ENCODE results near the gene FUS. TPM values are rescaled to one million over a fixed set of nuclear protein-coding genes. Genes with fewer than 3 reads are reported as not detected.
A peak's percentile ranks its signal among the peaks of the same experiment; 100 is the strongest.

The FUS gene
- total and polyA plus RNA-seq, 2 of the 13 experiments (the other 11 are each of a cell fraction or from before 2014, with no cell fraction given), result 68.1 to 168 TPM

DNA sequence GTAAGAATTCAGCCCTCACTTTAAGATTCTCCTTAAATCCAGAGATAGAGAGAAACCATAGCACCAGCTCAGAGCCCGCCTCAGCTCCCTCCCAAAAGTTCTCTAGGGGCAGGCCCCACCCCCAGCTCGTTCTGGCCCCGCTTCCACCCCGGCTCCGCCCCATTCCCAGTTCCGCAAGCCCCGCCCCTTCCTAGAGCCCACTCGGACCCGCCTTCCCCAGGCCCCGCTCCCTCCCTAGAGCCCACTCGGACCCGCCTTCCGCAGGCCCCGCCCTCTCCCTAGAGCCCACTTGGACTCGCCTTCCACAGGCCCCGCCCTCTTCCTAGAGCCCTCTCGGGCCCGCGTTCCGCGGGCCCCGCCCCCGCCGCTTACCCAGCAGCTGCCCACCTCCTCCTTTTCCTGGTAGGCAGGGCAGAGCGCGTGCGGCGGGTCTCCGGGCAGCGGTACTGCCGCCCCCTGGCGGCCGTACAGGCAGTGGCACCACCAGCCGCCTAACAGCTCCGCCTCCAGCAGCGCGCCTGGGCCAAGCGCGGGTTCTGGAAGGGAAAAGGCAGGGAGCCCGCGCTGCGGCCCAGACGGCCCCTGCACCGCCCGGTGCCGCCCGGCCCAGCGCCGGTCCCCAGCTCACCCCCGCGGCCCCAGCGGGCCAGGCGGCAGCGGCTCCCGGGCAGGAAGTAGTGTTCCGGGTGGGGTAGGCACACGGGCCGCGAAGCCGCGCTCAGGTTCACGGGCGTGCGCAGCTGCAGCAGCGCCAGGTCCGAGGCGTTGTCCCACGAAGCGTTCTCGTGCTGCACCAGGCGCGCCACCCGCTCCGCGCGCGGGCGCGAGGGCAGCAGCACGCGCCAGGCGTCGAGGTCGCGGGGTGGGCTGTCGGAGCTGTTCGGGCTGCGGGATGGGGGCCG lies 37.6 kb upstream of the FUS start (continued):
- TF ChIP-seq, protein P1, sequence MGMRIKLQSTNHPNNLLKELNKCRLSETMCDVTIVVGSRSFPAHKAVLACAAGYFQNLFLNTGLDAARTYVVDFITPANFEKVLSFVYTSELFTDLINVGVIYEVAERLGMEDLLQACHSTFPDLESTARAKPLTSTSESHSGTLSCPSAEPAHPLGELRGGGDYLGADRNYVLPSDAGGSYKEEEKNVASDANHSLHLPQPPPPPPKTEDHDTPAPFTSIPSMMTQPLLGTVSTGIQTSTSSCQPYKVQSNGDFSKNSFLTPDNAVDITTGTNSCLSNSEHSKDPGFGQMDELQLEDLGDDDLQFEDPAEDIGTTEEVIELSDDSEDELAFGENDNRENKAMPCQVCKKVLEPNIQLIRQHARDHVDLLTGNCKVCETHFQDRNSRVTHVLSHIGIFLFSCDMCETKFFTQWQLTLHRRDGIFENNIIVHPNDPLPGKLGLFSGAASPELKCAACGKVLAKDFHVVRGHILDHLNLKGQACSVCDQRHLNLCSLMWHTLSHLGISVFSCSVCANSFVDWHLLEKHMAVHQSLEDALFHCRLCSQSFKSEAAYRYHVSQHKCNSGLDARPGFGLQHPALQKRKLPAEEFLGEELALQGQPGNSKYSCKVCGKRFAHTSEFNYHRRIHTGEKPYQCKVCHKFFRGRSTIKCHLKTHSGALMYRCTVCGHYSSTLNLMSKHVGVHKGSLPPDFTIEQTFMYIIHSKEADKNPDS (CRISPR knock-in tag; IDR thresholded peaks at IDR 0.05), result no peak
- TF ChIP-seq HBP1 (CRISPR knock-in tag; IDR thresholded peaks at IDR 0.05; ENCODE audit: low read depth) (no peak), ZSCAN20 (CRISPR knock-in tag; IDR thresholded peaks at IDR 0.05; ENCODE audit: borderline replicate concordance) (no peak), ZNF549 (CRISPR knock-in tag; IDR thresholded peaks at IDR 0.05) (no peak), ZNF20 (CRISPR knock-in tag; IDR thresholded peaks at IDR 0.05) (no peak), POLR2G (IDR thresholded peaks at IDR 0.05; ENCODE audit: low read depth, low read length) (peak; percentile 74; the same call in 1 of the 2 replicates), ZBTB7B (CRISPR knock-in tag; IDR thresholded peaks at IDR 0.05) (peak; percentile 47; the same call in 1 of the 2 replicates), ZNF605 (CRISPR knock-in tag; IDR thresholded peaks at IDR 0.05) (peak; percentile 73), ZNF883 (CRISPR knock-in tag; IDR thresholded peaks at IDR 0.05; ENCODE audit: not compliant biosample characterization) (no peak), ZBTB20 (CRISPR knock-in tag; IDR thresholded peaks at IDR 0.05; ENCODE audit: borderline replicate concordance, low read depth) (peak; percentile 93), HDAC6 (IDR thresholded peaks at IDR 0.05; ENCODE audit: low read depth, low read length) (no peak)
- TF ChIP-seq, protein P2, sequence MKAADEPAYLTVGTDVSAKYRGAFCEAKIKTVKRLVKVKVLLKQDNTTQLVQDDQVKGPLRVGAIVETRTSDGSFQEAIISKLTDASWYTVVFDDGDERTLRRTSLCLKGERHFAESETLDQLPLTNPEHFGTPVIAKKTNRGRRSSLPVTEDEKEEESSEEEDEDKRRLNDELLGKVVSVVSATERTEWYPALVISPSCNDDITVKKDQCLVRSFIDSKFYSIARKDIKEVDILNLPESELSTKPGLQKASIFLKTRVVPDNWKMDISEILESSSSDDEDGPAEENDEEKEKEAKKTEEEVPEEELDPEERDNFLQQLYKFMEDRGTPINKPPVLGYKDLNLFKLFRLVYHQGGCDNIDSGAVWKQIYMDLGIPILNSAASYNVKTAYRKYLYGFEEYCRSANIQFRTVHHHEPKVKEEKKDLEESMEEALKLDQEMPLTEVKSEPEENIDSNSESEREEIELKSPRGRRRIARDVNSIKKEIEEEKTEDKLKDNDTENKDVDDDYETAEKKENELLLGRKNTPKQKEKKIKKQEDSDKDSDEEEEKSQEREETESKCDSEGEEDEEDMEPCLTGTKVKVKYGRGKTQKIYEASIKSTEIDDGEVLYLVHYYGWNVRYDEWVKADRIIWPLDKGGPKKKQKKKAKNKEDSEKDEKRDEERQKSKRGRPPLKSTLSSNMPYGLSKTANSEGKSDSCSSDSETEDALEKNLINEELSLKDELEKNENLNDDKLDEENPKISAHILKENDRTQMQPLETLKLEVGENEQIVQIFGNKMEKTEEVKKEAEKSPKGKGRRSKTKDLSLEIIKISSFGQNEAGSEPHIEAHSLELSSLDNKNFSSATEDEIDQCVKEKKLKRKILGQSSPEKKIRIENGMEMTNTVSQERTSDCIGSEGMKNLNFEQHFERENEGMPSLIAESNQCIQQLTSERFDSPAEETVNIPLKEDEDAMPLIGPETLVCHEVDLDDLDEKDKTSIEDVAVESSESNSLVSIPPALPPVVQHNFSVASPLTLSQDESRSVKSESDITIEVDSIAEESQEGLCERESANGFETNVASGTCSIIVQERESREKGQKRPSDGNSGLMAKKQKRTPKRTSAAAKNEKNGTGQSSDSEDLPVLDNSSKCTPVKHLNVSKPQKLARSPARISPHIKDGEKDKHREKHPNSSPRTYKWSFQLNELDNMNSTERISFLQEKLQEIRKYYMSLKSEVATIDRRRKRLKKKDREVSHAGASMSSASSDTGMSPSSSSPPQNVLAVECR (CRISPR knock-in tag; IDR thresholded peaks at IDR 0.05; ENCODE audit: borderline replicate concordance), result peak; percentile 64; the same call in 1 of the 2 replicates
- TF ChIP-seq, protein P3, sequence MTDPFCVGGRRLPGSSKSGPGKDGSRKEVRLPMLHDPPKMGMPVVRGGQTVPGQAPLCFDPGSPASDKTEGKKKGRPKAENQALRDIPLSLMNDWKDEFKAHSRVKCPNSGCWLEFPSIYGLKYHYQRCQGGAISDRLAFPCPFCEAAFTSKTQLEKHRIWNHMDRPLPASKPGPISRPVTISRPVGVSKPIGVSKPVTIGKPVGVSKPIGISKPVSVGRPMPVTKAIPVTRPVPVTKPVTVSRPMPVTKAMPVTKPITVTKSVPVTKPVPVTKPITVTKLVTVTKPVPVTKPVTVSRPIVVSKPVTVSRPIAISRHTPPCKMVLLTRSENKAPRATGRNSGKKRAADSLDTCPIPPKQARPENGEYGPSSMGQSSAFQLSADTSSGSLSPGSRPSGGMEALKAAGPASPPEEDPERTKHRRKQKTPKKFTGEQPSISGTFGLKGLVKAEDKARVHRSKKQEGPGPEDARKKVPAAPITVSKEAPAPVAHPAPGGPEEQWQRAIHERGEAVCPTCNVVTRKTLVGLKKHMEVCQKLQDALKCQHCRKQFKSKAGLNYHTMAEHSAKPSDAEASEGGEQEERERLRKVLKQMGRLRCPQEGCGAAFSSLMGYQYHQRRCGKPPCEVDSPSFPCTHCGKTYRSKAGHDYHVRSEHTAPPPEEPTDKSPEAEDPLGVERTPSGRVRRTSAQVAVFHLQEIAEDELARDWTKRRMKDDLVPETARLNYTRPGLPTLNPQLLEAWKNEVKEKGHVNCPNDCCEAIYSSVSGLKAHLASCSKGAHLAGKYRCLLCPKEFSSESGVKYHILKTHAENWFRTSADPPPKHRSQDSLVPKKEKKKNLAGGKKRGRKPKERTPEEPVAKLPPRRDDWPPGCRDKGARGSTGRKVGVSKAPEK (CRISPR knock-in tag; IDR thresholded peaks at IDR 0.05; ENCODE audit: borderline replicate concordance), result peak; percentile 80; the same call in 1 of the 2 replicates
- TF ChIP-seq, protein P4, sequence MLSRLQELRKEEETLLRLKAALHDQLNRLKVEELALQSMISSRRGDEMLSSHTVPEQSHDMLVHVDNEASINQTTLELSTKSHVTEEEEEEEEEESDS (CRISPR knock-in tag; IDR thresholded peaks at IDR 0.05; ENCODE audit: borderline replicate concordance), result peak; percentile 76; the same call in 1 of the 2 replicates

Data from HepG2 (cell line).